ENCODE results near the gene CAMK2N1.

CAMK2N1 gene

GRCh38 chr1:20466273-20466672, 19.7 kb downstream of the CAMK2N1 start:
- Histone ChIP-seq H3K27me3 (no peaks in the 10 kb centered on the region), H3K36me3 (no peaks in the 10 kb centered on the region), H3K9me3 (replicated peaks in 1 of 11) (peaks cover 6 to 15% (median 8%) of the 10 kb centered on the region in 11 experiments; a peak in 21 of 22 replicates), H3K4me2 (no peak overlapping the region), H3K4me3 (no peak overlapping the region), H3K9ac (no peak overlapping the region), H3K27ac (no peak overlapping the region), H3K4me1 (no peaks in the 10 kb centered on the region), H4K20me1 (no peaks in the 10 kb centered on the region)
- no peak for TF ChIP-seq Cebpa-rat (IDR thresholded peaks at IDR 0.05)

- Histone ChIP-seq H3K9ac (no peak overlapping the region), H3K9me3 (replicated peaks in 1 of 11) (peaks cover 6 to 15% (median 8%) of the 10 kb centered on the region in 11 experiments; a peak in 21 of 22 replicates), H4K20me1 (no peaks in the 10 kb centered on the region), H3K36me3 (no peaks in the 10 kb centered on the region), H3K4me1 (no peaks in the 10 kb centered on the region), H3K4me2 (no peak overlapping the region), H3K27me3 (no peaks in the 10 kb centered on the region), H3K4me3 (no peak overlapping the region), H3K27ac (no peak overlapping the region)
- no peak for TF ChIP-seq Cebpa-rat (IDR thresholded peaks at IDR 0.05)
These were observed 20.8 kb downstream of the CAMK2N1 start for GRCh38 chr1:20465187-20465586.

- TF ChIP-seq Cebpa-rat (IDR thresholded peaks at IDR 0.05), result no peak
- H4K20me1 ChIP-seq, result no peaks in the 10 kb centered on the region
- no peak overlapping the region for H3K4me2 ChIP-seq
- no peaks in the 10 kb centered on the region for H3K36me3 ChIP-seq
- no peaks in the 10 kb centered on the region for H3K27me3 ChIP-seq
- no peak overlapping the region for H3K9ac ChIP-seq
- no peaks in the 10 kb centered on the region for H3K4me1 ChIP-seq
- H3K9me3 ChIP-seq (replicated peaks in 1 of 11), result peaks cover 6 to 15% (median 8%) of the 10 kb centered on the region in 11 experiments; a peak in 21 of 22 replicates
- H3K27ac ChIP-seq, result no peak overlapping the region
- H3K4me3 ChIP-seq, result no peak overlapping the region
These were observed 22.5 kb downstream of the CAMK2N1 start for GRCh38 chr1:20463502-20463901.

- H3K9ac ChIP-seq, result no peak overlapping the region
- no peak overlapping the region for H3K27ac ChIP-seq
- TF ChIP-seq Cebpa-rat (IDR thresholded peaks at IDR 0.05), result no peak
- no peaks in the 10 kb centered on the region for H3K36me3 ChIP-seq
- H4K20me1 ChIP-seq, result no peaks in the 10 kb centered on the region
- no peaks in the 10 kb centered on the region for H3K27me3 ChIP-seq
- no peak overlapping the region for H3K4me3 ChIP-seq
- peaks cover 6 to 15% (median 8%) of the 10 kb centered on the region in 11 experiments; a peak in 21 of 22 replicates for H3K9me3 ChIP-seq (replicated peaks in 1 of 11)
- no peaks in the 10 kb centered on the region for H3K4me1 ChIP-seq
- no peak overlapping the region for H3K4me2 ChIP-seq
These were observed 23.6 kb downstream of the CAMK2N1 start for GRCh38 chr1:20462397-20462796.

- Histone ChIP-seq H3K4me3 (no peak overlapping the region), H3K27me3 (no peaks in the 10 kb centered on the region), H3K27ac (no peak overlapping the region), H4K20me1 (no peaks in the 10 kb centered on the region), H3K36me3 (no peaks in the 10 kb centered on the region), H3K9ac (no peak overlapping the region), H3K4me1 (no peaks in the 10 kb centered on the region), H3K9me3 (replicated peaks in 1 of 11) (peaks cover 6 to 15% (median 8%) of the 10 kb centered on the region in 11 experiments; a peak in 21 of 22 replicates), H3K4me2 (no peak overlapping the region)
- TF ChIP-seq Cebpa-rat (IDR thresholded peaks at IDR 0.05), result no peak
These were observed 27.3 kb downstream of the CAMK2N1 start for GRCh38 chr1:20458717-20459116.

- Histone ChIP-seq H4K20me1 (no peaks in the 10 kb centered on the region), H3K9ac (no peak overlapping the region), H3K4me1 (no peaks in the 10 kb centered on the region), H3K27me3 (no peaks in the 10 kb centered on the region), H3K9me3 (replicated peaks in 1 of 11) (no peaks in the 10 kb centered on the region), H3K4me3 (no peak overlapping the region), H3K4me2 (no peak overlapping the region), H3K36me3 (no peaks in the 10 kb centered on the region), H3K27ac (no peak overlapping the region)
- TF ChIP-seq Cebpa-rat (IDR thresholded peaks at IDR 0.05), result no peak
These were observed 32.0 kb downstream of the CAMK2N1 start for GRCh38 chr1:20454004-20454403.

GRCh38 chr1:20449735-20450311, 36.2 kb downstream of the CAMK2N1 start:
- Histone ChIP-seq H3K4me2 (no peak overlapping the region), H3K9ac (no peak overlapping the region), H3K27ac (no peak overlapping the region), H3K9me3 (replicated peaks in 1 of 11) (no peaks in the 10 kb centered on the region), H3K4me1 (peaks cover 0 to 14% (median 0%) of the 10 kb centered on the region in 10 experiments; a peak in 3 of 20 replicates), H3K36me3 (no peaks in the 10 kb centered on the region), H4K20me1 (no peaks in the 10 kb centered on the region), H3K4me3 (no peak overlapping the region), H3K27me3 (no peaks in the 10 kb centered on the region)
- no peak for TF ChIP-seq Cebpa-rat (IDR thresholded peaks at IDR 0.05)

GRCh38 chr1:20448671-20449071, 37.3 kb downstream of the CAMK2N1 start:
- H3K9ac ChIP-seq, result no peak overlapping the region
- peaks cover 0 to 14% (median 0%) of the 10 kb centered on the region in 10 experiments; a peak in 3 of 20 replicates for H3K4me1 ChIP-seq
- no peaks in the 10 kb centered on the region for H3K9me3 ChIP-seq (replicated peaks in 1 of 11)
- no peak overlapping the region for H3K4me2 ChIP-seq
- no peak overlapping the region for H3K27ac ChIP-seq
- no peak overlapping the region for H3K4me3 ChIP-seq
- H3K27me3 ChIP-seq, result no peaks in the 10 kb centered on the region
- H3K36me3 ChIP-seq, result no peaks in the 10 kb centered on the region
- TF ChIP-seq Cebpa-rat (IDR thresholded peaks at IDR 0.05), result no peak
- H4K20me1 ChIP-seq, result no peaks in the 10 kb centered on the region

- H3K9ac ChIP-seq, result no peak overlapping the region
- no peaks in the 10 kb centered on the region for H3K9me3 ChIP-seq (replicated peaks in 1 of 11)
- H4K20me1 ChIP-seq, result no peaks in the 10 kb centered on the region
- TF ChIP-seq Cebpa-rat (IDR thresholded peaks at IDR 0.05), result no peak
- no peaks in the 10 kb centered on the region for H3K36me3 ChIP-seq
- H3K27me3 ChIP-seq, result no peaks in the 10 kb centered on the region
- no peak overlapping the region for H3K27ac ChIP-seq
- peaks cover 0 to 14% (median 0%) of the 10 kb centered on the region in 10 experiments; a peak in 3 of 20 replicates for H3K4me1 ChIP-seq
- no peak overlapping the region for H3K4me3 ChIP-seq
- no peak overlapping the region for H3K4me2 ChIP-seq
These were observed 38.2 kb downstream of the CAMK2N1 start for GRCh38 chr1:20447794-20448193.

GRCh38 chr1:20446796-20447195, 39.2 kb downstream of the CAMK2N1 start:
- no peaks in the 10 kb centered on the region for H3K27me3 ChIP-seq
- no peaks in the 10 kb centered on the region for H3K36me3 ChIP-seq
- no peaks in the 10 kb centered on the region for H4K20me1 ChIP-seq
- no peak for TF ChIP-seq Cebpa-rat (IDR thresholded peaks at IDR 0.05)
- no peak overlapping the region for H3K9ac ChIP-seq
- no peaks in the 10 kb centered on the region for H3K9me3 ChIP-seq (replicated peaks in 1 of 11)
- 0 out of 22 replicates have a peak overlapping the region, but pooled peaks of 1 of the 11 experiments have one; percentile 2 for H3K4me2 ChIP-seq
- H3K27ac ChIP-seq, result no peak overlapping the region
- H3K4me3 ChIP-seq, result no peak overlapping the region
- H3K4me1 ChIP-seq, result peaks cover 0 to 14% (median 0%) of the 10 kb centered on the region in 10 experiments; a peak in 3 of 20 replicates
